HG03064 (cell line): ENCODE data around the gene ASZ1.

Experiments
- ATAC-seq: cut with Tn5 transposase; IDR thresholded peaks from one replicate; pipeline ENCODE4 v1.9.1; 2021; ENCODE audit warnings: low read depth; ENCODE audit not compliant: unreplicated experiment

Gene ASZ1

GRCh38 chr7:117403737-117404136 lies 23.6 kb downstream of the ASZ1 start:
- ATAC-seq, result no peak

- no peak for ATAC-seq
These were observed 25.2 kb downstream of the ASZ1 start for GRCh38 chr7:117402109-117402508.

GRCh38 chr7:117401293-117402002 lies 25.8 kb downstream of the ASZ1 start:
- no peak for ATAC-seq

- ATAC-seq, result no peak
These were observed 27.4 kb downstream of the ASZ1 start for GRCh38 chr7:117399820-117400422.

- ATAC-seq, result no peak
These were observed 31.6 kb downstream of the ASZ1 start for GRCh38 chr7:117395743-117396142.

- no peak for ATAC-seq
These were observed 33.5 kb downstream of the ASZ1 start for GRCh38 chr7:117393781-117394180.

- ATAC-seq, result no peak
These were observed 37.4 kb downstream of the ASZ1 start for GRCh38 chr7:117389871-117390270.

- no peak for ATAC-seq
These were observed 41.1 kb downstream of the ASZ1 start for GRCh38 chr7:117386110-117386706.

- no peak for ATAC-seq
These were observed 41.8 kb downstream of the ASZ1 start for GRCh38 chr7:117385363-117386109.

GRCh38 chr7:117384688-117385362 lies 42.5 kb downstream of the ASZ1 start:
- ATAC-seq, result no peak

- no peak for ATAC-seq
These were observed 43.7 kb downstream of the ASZ1 start for GRCh38 chr7:117383483-117384189.

GRCh38 chr7:117383046-117383445 lies 44.2 kb downstream of the ASZ1 start:
- no peak for ATAC-seq

- no peak for ATAC-seq
These were observed 45.9 kb downstream of the ASZ1 start for GRCh38 chr7:117381362-117381761.

- ATAC-seq, result no peak
These were observed 51.9 kb downstream of the ASZ1 start for GRCh38 chr7:117375380-117375779.

- ATAC-seq, result no peak
These were observed 55.2 kb downstream of the ASZ1 start for GRCh38 chr7:117372073-117372472.

GRCh38 chr7:117364339-117365080 lies 62.8 kb downstream of the ASZ1 start:
- no peak for ATAC-seq

- ATAC-seq, result no peak
These were observed 64.9 kb downstream of the ASZ1 start for GRCh38 chr7:117362294-117362888.

- ATAC-seq, result no peak
These were observed 77.3 kb downstream of the ASZ1 start for GRCh38 chr7:117350027-117350426.

GRCh38 chr7:117349570-117349969 lies 77.7 kb downstream of the ASZ1 start:
- ATAC-seq, result no peak
